ENCODE measurements around the gene MYBPHL.

The MYBPHL gene

GRCh38 chr1:109263597-109264378 lies 43.0 kb downstream of the MYBPHL start:
- DNase-seq: peak; percentile 31 to 45

- DNase-seq: no peak
Observed at GRCh38 chr1:109263234-109263596, 43.6 kb downstream of the MYBPHL start.

- no peak for DNase-seq
Observed at GRCh38 chr1:109262231-109263055, 44.4 kb downstream of the MYBPHL start.

GRCh38 chr1:109261578-109261977 lies 45.2 kb downstream of the MYBPHL start:
- DNase-seq: no peak

GRCh38 chr1:109261006-109261405 lies 45.8 kb downstream of the MYBPHL start:
- no peak for DNase-seq

- DNase-seq: no peak
Observed at GRCh38 chr1:109259674-109260557, 46.9 kb downstream of the MYBPHL start.

- DNase-seq: no peak
Observed at GRCh38 chr1:109258481-109259466, 48.0 kb downstream of the MYBPHL start.

- DNase-seq: no peak
Observed at GRCh38 chr1:109257682-109258421, 49.0 kb downstream of the MYBPHL start.

- DNase-seq: no peak
Observed at GRCh38 chr1:109256971-109257681, 49.7 kb downstream of the MYBPHL start.

- DNase-seq: no peak
Observed at GRCh38 chr1:109256085-109256484, 50.7 kb downstream of the MYBPHL start.

- DNase-seq: no peak
Observed at GRCh38 chr1:109255678-109256077, 51.1 kb downstream of the MYBPHL start.

- DNase-seq: no peak
Observed at GRCh38 chr1:109255097-109255651, 51.6 kb downstream of the MYBPHL start.

- no peak for DNase-seq
Observed at GRCh38 chr1:109254621-109255096, 52.2 kb downstream of the MYBPHL start.

- no peak for DNase-seq
Observed at GRCh38 chr1:109253803-109254620, 52.8 kb downstream of the MYBPHL start.

- DNase-seq: no peak
Observed at GRCh38 chr1:109252893-109253802, 53.7 kb downstream of the MYBPHL start.

- no peak for DNase-seq
Observed at GRCh38 chr1:109252167-109252892, 54.5 kb downstream of the MYBPHL start.
